HepG2 (cell line): ENCODE measurements around the gene ATXN7L3. TPM values are rescaled to one million over a fixed set of nuclear protein-coding genes. Genes with fewer than 3 reads are reported as not detected.

Experiments used
- CCDC6 ChIP-seq: sonication (generic); formaldehyde crosslinking; IDR thresholded peaks from 2 replicates; pipeline ENCODE4 v1.8.1; 2022; ENCODE audit warnings: mild to moderate bottlenecking, missing genetic modification reagents, moderate library complexity
- EEA1 ChIP-seq: sonication (generic); formaldehyde crosslinking; IDR thresholded peaks from 2 replicates; pipeline ENCODE4 v1.5.1; 2020; ENCODE audit warnings: mild to moderate bottlenecking, missing genetic modification reagents, borderline replicate concordance
- ELF3 ChIP-seq: IDR thresholded peaks from 2 replicates; pipeline ENCODE4 v1.6.1; 2016; ENCODE audit warnings: missing genetic modification reagents, missing compliant biosample characterization
- ETV5 ChIP-seq: IDR thresholded peaks from 2 replicates; pipeline ENCODE4 v1.6.1; 2018; ENCODE audit warnings: missing biosample characterization, missing genetic modification reagents, inconsistent platforms, borderline replicate concordance
- FOSL1 ChIP-seq: sonication (generic); formaldehyde crosslinking; IDR thresholded peaks from 2 replicates; pipeline ENCODE4 v1.9.0; 2021; ENCODE audit warnings: missing genetic modification reagents, borderline replicate concordance
- HCFC1 ChIP-seq: fragments of 150-350 bp; IDR thresholded peaks from 2 replicates; pipeline ENCODE4 v1.6.1; 2014; ENCODE audit warnings: low read depth, low read length
- HHEX ChIP-seq: IDR thresholded peaks from 2 replicates; pipeline ENCODE4 v1.6.1; 2016; ENCODE audit warnings: control low read depth
- HNF4G ChIP-seq, 2 experiments: sonication (generic) in 1 of 2; formaldehyde crosslinking in 1 of 2; IDR thresholded peaks; 2 replicates each; pipeline versions ENCODE4 v1.4.0 to v1.6.1; 2011 to 2020; ENCODE audit warnings: borderline replicate concordance in 2 of 2, low read depth in 2 of 2, mild to moderate bottlenecking in 2 of 2, low read length in 1 of 2, missing genetic modification reagents in 1 of 2, moderate library complexity in 1 of 2
- NFIC ChIP-seq: IDR thresholded peaks from 2 replicates; pipeline ENCODE4 v1.6.1; 2012; ENCODE audit warnings: mild to moderate bottlenecking, low read length, inconsistent platforms
- RARA ChIP-seq: IDR thresholded peaks from 2 replicates; pipeline ENCODE4 v1.6.1; 2016; ENCODE audit warnings: missing genetic modification reagents, missing compliant biosample characterization
- RBFOX2 ChIP-seq: fragments of 200-400 bp; formaldehyde crosslinking; IDR thresholded peaks from 2 replicates; pipeline ENCODE4 v1.6.1; 2017; ENCODE audit warnings: low read depth, mild to moderate bottlenecking, low read length
- RELA ChIP-seq: sonication (generic); formaldehyde crosslinking; IDR thresholded peaks from 2 replicates; pipeline ENCODE4 v1.4.0; 2020; ENCODE audit warnings: missing genetic modification reagents
- ZNF230 ChIP-seq: sonication (generic); formaldehyde crosslinking; IDR thresholded peaks from 2 replicates; pipeline ENCODE4 v1.4.0; 2020; ENCODE audit warnings: mild to moderate bottlenecking, missing genetic modification reagents
- ZNF550 ChIP-seq: sonication (generic); formaldehyde crosslinking; IDR thresholded peaks from 2 replicates; pipeline ENCODE4 v1.4.0; 2020; ENCODE audit warnings: mild to moderate bottlenecking, missing genetic modification reagents, borderline replicate concordance
- ZNF556 ChIP-seq: sonication (generic); formaldehyde crosslinking; IDR thresholded peaks from 2 replicates; pipeline ENCODE4 v1.4.0; 2020; ENCODE audit warnings: mild to moderate bottlenecking, missing genetic modification reagents, borderline replicate concordance
- ZNF577 ChIP-seq: sonication (generic); formaldehyde crosslinking; IDR thresholded peaks from 2 replicates; pipeline ENCODE4 v1.4.0; 2020; ENCODE audit warnings: mild to moderate bottlenecking, low read depth, missing genetic modification reagents, borderline replicate concordance
- ZNF816 ChIP-seq: sonication (generic); formaldehyde crosslinking; IDR thresholded peaks from 2 replicates; pipeline ENCODE4 v1.8.0; 2022; ENCODE audit warnings: missing genetic modification reagents, mild to moderate bottlenecking, borderline replicate concordance
- ZNF841 ChIP-seq: sonication (generic); formaldehyde crosslinking; IDR thresholded peaks from 2 replicates; pipeline ENCODE4 v1.8.1; 2023; ENCODE audit warnings: missing genetic modification reagents, borderline replicate concordance
- polyA plus RNA-seq, 8 experiments: library from polyadenylated mRNA; depleted of rRNA in 3 of 8; stranded (reverse) in 7 of 8; unstranded in 1 of 8; fragments of >200 nt; fragmentation: Illumina TruSeq in 4 of 8; extraction: Trizol in 4 of 8; gene quantifications; 2 replicates each; pipeline versions ENCODE4 v1.2.1 to v1.2.3, GENCODE V29; 2011 to 2016; ENCODE audit warnings: low read depth in 4 of 8, missing spikeins in 1 of 8, mixed read lengths in 1 of 8; ENCODE audit not compliant: insufficient read depth in 1 of 8
- total RNA-seq, 5 experiments: library from RNA; depleted of rRNA; stranded (reverse); fragments of >200 nt; fragmentation: Illumina TruSeq; extraction: Trizol; gene quantifications; 2 replicates each; pipeline ENCODE4 v1.2.3, GENCODE V29; 2016; ENCODE audit warnings: low read depth in 1 of 5
- TF ChIP-seq, protein P1 (sequence below): sonication (generic); formaldehyde crosslinking; IDR thresholded peaks from 2 replicates; pipeline ENCODE4 v1.5.1; 2020; ENCODE audit warnings: mild to moderate bottlenecking, moderate library complexity, missing genetic modification reagents
- TF ChIP-seq, protein P2 (sequence below): IDR thresholded peaks from 2 replicates; pipeline ENCODE4 v1.6.1; 2016; ENCODE audit warnings: missing biosample characterization, missing genetic modification reagents, low read depth
- TF ChIP-seq, protein P3 (sequence below): sonication (generic); formaldehyde crosslinking; IDR thresholded peaks from 2 replicates; pipeline ENCODE4 v1.5.1; 2020; ENCODE audit warnings: missing genetic modification reagents, mild to moderate bottlenecking, borderline replicate concordance
- TF ChIP-seq, protein P4 (sequence below): IDR thresholded peaks from 2 replicates; pipeline ENCODE4 v1.6.1; 2016

The ATXN7L3 gene
- total and polyA plus RNA-seq, 2 of the 13 experiments (the other 11 are each of a cell fraction or from before 2014, with no cell fraction given) = 44.5 to 59.1 TPM

DNA sequence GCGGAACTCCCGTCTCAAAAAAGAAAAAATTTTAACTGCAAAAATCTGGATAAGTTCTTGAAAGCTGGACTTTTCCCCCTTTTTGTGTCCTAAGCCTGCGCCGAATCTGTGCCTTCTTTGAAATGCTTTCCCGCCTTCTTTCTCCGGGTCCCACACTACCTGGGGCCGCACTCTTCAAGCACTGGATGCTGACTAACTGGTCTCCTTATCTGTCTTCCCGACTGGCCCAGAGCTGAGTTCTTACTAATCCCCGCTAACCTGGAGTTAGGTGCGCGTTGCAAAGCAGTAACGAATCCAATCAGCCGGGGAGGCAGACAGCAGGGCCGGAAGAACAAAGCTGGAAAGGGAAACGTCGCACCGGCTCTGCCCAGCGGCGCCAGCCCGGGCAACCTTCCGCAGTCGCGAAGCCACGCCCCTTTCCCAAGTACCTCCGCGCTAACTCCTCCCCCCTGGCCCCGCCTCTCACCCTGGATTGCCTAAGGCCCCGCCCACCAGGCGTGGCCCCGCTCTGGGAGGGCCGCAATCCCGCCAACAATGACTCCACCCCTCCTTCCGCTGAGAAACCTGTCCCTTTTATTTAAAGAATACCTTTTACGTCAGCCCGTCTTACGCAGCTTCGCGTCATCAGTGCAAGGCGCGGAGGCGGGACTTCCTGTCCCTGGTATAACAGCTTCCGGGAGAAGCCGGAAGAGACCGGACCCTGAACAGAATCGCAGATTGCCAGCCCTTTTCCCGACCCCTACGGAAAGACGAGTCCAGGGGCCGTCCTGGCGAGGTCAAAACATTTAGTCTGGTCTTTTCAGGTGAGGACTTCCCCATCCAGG is 13.2 kb downstream of the ATXN7L3 start, which contains the start of gene TMUB2 (continued):
- TF ChIP-seq HCFC1 (peak; percentile 51; the same call in 1 of the 2 replicates), ZNF577 (CRISPR knock-in tag) (no peak), ZNF841 (no peak), ZNF230 (peak; percentile 54; the same call in 1 of the 2 replicates), HHEX (CRISPR knock-in tag) (0 out of 2 replicates have a peak, but pooled peaks have one; percentile 34), ZNF556 (CRISPR knock-in tag) (no peak), FOSL1 (peak; percentile 33; the same call in 1 of the 2 replicates), ELF3 (CRISPR knock-in tag) (peak; percentile 77), ETV5 (CRISPR knock-in tag) (peak; percentile 77), CCDC6 (CRISPR knock-in tag) (0 out of 2 replicates have a peak, but pooled peaks have one; percentile 64), ZNF550 (CRISPR knock-in tag) (no peak), RELA (CRISPR knock-in tag) (no peak), NFIC (no peak), RARA (CRISPR knock-in tag) (0 out of 2 replicates have a peak, but pooled peaks have one; percentile 4), HNF4G (IDR thresholded peaks at IDR 0.05; ENCODE audit: borderline replicate concordance, low read depth, low read length) (peak; percentile 16; the same call in 1 of the 2 replicates), HNF4G (CRISPR knock-in tag; IDR thresholded peaks at IDR 0.05; ENCODE audit: borderline replicate concordance, low read depth) (no peak; the same call in 1 of the 2 replicates), EEA1 (CRISPR knock-in tag) (peak; percentile 15; the same call in 1 of the 2 replicates), ZNF816 (peak; percentile 62; the same call in 1 of the 2 replicates), RBFOX2 (peak; percentile 78)
- TF ChIP-seq, protein P1, sequence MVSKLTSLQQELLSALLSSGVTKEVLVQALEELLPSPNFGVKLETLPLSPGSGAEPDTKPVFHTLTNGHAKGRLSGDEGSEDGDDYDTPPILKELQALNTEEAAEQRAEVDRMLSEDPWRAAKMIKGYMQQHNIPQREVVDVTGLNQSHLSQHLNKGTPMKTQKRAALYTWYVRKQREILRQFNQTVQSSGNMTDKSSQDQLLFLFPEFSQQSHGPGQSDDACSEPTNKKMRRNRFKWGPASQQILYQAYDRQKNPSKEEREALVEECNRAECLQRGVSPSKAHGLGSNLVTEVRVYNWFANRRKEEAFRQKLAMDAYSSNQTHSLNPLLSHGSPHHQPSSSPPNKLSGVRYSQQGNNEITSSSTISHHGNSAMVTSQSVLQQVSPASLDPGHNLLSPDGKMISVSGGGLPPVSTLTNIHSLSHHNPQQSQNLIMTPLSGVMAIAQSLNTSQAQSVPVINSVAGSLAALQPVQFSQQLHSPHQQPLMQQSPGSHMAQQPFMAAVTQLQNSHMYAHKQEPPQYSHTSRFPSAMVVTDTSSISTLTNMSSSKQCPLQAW (CRISPR knock-in tag) = peak; percentile 87
- TF ChIP-seq, protein P2, sequence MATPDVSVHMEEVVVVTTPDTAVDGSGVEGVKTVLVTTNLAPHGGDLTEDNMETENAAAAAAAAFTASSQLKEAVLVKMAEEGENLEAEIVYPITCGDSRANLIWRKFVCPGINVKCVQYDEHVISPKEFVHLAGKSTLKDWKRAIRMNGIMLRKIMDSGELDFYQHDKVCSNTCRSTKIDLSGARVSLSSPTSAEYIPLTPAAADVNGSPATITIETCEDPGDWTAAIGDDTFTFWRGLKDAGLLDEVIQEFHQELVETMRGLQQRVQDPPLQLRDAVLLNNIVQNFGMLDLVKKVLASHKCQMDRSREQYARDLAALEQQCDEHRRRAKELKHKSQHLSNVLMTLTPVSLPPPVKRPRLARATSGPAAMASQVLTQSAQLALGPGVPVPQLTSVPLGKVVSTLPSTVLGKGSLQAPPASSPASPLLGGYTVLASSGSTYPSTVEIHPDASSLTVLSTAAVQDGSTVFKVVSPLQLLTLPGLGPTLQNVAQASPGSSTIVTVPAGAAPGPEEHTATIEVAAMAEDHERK = peak; percentile 76
- TF ChIP-seq, protein P3, sequence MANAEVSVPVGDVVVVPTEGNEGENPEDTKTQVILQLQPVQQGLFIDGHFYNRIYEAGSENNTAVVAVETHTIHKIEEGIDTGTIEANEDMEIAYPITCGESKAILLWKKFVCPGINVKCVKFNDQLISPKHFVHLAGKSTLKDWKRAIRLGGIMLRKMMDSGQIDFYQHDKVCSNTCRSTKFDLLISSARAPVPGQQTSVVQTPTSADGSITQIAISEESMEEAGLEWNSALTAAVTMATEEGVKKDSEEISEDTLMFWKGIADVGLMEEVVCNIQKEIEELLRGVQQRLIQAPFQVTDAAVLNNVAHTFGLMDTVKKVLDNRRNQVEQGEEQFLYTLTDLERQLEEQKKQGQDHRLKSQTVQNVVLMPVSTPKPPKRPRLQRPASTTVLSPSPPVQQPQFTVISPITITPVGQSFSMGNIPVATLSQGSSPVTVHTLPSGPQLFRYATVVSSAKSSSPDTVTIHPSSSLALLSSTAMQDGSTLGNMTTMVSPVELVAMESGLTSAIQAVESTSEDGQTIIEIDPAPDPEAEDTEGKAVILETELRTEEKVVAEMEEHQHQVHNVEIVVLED (CRISPR knock-in tag) = peak; percentile 95
- TF ChIP-seq, protein P4, sequence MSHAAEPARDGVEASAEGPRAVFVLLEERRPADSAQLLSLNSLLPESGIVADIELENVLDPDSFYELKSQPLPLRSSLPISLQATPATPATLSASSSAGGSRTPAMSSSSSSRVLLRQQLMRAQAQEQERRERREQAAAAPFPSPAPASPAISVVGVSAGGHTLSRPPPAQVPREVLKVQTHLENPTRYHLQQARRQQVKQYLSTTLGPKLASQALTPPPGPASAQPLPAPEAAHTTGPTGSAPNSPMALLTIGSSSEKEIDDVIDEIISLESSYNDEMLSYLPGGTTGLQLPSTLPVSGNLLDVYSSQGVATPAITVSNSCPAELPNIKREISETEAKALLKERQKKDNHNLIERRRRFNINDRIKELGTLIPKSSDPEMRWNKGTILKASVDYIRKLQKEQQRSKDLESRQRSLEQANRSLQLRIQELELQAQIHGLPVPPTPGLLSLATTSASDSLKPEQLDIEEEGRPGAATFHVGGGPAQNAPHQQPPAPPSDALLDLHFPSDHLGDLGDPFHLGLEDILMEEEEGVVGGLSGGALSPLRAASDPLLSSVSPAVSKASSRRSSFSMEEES (CRISPR knock-in tag) = no peak; the same call in 1 of the 2 replicates
